Liver (tissue), 3 donors: ENCODE results near the gene BAHCC1.

Experiments used
- CTCF ChIP-seq: fragments of 150-350 bp; IDR thresholded peaks from 2 replicates; pipeline ENCODE4 v1.5.1; 2017; ENCODE audit warnings: improper control_type of control experiment, low read depth, low read length; ENCODE audit not compliant: missing input control
- HNF4G ChIP-seq: IDR thresholded peaks from 2 replicates; pipeline ENCODE4 v1.6.1; 2016; ENCODE audit warnings: antibody characterized with exemption
- JUND ChIP-seq, 2 donors: IDR thresholded peaks; 2 replicates each; pipeline ENCODE4 v1.6.1; 2016; ENCODE audit warnings: antibody characterized with exemption in 2 of 2
- MAX ChIP-seq: IDR thresholded peaks from 2 replicates; pipeline ENCODE4 v1.6.1; 2016; ENCODE audit warnings: antibody characterized with exemption
- YY1 ChIP-seq: IDR thresholded peaks from 2 replicates; pipeline ENCODE4 v1.6.1; 2016; ENCODE audit warnings: antibody characterized with exemption, mild to moderate bottlenecking
- donor health status: healthy.
- donor health status: healthy.

DNA sequence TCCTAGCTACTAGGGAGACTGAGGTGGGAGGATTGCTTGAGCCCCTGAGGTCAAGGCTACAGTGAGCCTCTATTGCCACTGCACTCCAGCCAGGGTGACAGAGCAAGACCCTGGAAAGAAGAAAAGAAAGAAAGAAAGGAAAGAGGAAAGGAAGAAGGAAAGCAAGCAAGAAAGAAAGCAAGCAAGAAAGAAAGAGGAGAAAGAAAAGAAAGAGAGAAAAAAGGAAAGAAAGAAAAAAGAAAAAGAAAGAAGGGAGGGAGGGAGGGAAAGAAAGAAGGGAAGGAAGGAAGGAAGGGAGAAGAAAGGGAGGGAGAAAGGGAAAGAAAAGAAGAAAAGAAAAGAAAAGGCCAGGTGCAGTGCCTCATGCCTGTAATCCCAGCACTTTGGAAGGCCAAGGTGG is 108.4 kb downstream of the BAHCC1 start:
- TF ChIP-seq JUND (IDR thresholded peaks at IDR 0.05) (no peak), CTCF (no peak), YY1 (no peak), MAX (no peak), HNF4G (no peak)
